Activated CD4-positive, alpha-beta memory T cell treated with anti-CD3 and anti-CD28 coated beads, Interleukin-2, amount 10 ng/mL, durations not matched to agents 7 days and 5 days (primary cell): ENCODE results near the gene RHOC. TPM values are rescaled to one million over a fixed set of nuclear protein-coding genes. Genes with fewer than 3 reads are reported as not detected.
"Not testable (repeated sequence)": the region's sequence is repeated elsewhere in the genome, so short reads cannot be mapped to it uniquely, and the experiment has no call there.

Experiments
- CTCF ChIA-PET: fragments of 350-600 bp; sonication (Branson Sonifier 250); formaldehyde crosslinking; loops from one replicate; lab custom pipeline; 2021; ENCODE audit warnings: antibody characterized with exemption, inconsistent platforms; lab: Charles Lee
- POLR2A ChIA-PET: fragments of 350-600 bp; sonication (Branson Sonifier 250); formaldehyde crosslinking; loops from one replicate; lab custom pipeline; 2021; ENCODE audit warnings: antibody characterized with exemption; lab: Charles Lee
- DNase-seq: peaks from one replicate; pipeline ENCODE4 v3.0.0-alpha.2; 2020
- H3K27ac Mint-ChIP-seq: one replicate; pipeline ENCODE4 v1.8.0; 2021; ENCODE audit warnings: mild to moderate bottlenecking, mixed read lengths
- H3K27me3 Mint-ChIP-seq: one replicate; pipeline ENCODE4 v1.8.0; 2021; ENCODE audit warnings: mixed read lengths
- H3K36me3 Mint-ChIP-seq: one replicate; pipeline ENCODE4 v1.8.0; 2021; ENCODE audit warnings: low read depth, mixed read lengths
- H3K4me1 Mint-ChIP-seq: one replicate; pipeline ENCODE4 v1.8.0; 2021; ENCODE audit warnings: mixed read lengths
- H3K4me3 Mint-ChIP-seq: one replicate; pipeline ENCODE4 v1.8.0; 2021; ENCODE audit warnings: mild to moderate bottlenecking, mixed read lengths
- H3K9me3 Mint-ChIP-seq: one replicate; pipeline ENCODE4 v1.8.0; 2021; ENCODE audit warnings: mixed read lengths
- total RNA-seq, 2 experiments: library from RNA; stranded (reverse); gene quantifications; one replicate each; pipeline ENCODE4 v1.2.3, GENCODE V29; 2021

Gene RHOC
- total RNA-seq, 2 experiments from 2014 or later, result 87.1 to 92.4 TPM

DNA sequence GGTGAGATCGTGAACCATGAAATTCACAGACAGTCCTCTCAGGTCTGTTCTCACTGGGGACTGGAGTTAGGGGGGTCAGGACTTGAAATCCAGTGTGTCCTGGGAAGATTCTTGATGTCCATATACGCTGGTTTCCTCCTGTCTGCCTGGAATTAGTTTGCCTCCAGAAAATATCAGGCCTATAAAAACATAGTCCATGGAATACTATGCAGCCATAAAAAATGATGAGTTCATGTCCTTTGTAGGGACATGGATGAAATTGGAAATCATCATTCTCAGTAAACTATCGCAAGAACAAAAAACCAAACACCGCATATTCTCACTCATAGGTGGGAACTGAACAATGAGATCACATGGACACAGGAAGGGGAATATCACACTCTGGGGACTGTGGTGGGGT lies 17.3 kb upstream of the RHOC start:
- H3K27ac Mint-ChIP-seq, DNase-seq, POLR2A ChIA-PET, H3K36me3 Mint-ChIP-seq, H3K9me3 Mint-ChIP-seq, CTCF ChIA-PET, H3K4me3 Mint-ChIP-seq: not testable (repeated sequence)
- Mint-ChIP-seq H3K4me1 (peaks cover 10% of the 10 kb centered on the region), H3K27me3 (peaks cover 31% of the 10 kb centered on the region)

DNA sequence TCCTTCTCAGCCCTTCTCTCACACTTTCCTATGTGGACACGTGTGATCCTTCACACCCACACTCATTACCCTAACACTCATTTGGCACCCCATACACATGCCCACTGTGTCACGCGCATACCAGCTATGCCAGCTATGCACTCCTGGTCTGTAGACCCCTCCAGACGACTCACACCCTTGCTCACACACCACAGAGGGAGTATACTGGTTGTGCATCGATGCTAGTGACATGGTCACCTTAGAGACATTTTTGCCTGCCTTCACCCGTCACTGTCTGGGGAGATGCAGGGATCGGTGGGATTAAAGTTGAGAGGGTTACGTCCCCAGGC lies 16.5 kb upstream of the RHOC start:
- no peak overlapping the region for H3K27ac Mint-ChIP-seq
- no peaks in the 10 kb centered on the region for H3K9me3 Mint-ChIP-seq
- DNase-seq, result no peak
- no peaks in the 10 kb centered on the region for H3K36me3 Mint-ChIP-seq
- no peak overlapping the region for H3K4me3 Mint-ChIP-seq
- ChIA-PET POLR2A (no interaction called here), CTCF (no interaction called here)
- peaks cover 36% of the 10 kb centered on the region for H3K27me3 Mint-ChIP-seq
- H3K4me1 Mint-ChIP-seq, result peaks cover 12% of the 10 kb centered on the region

DNA sequence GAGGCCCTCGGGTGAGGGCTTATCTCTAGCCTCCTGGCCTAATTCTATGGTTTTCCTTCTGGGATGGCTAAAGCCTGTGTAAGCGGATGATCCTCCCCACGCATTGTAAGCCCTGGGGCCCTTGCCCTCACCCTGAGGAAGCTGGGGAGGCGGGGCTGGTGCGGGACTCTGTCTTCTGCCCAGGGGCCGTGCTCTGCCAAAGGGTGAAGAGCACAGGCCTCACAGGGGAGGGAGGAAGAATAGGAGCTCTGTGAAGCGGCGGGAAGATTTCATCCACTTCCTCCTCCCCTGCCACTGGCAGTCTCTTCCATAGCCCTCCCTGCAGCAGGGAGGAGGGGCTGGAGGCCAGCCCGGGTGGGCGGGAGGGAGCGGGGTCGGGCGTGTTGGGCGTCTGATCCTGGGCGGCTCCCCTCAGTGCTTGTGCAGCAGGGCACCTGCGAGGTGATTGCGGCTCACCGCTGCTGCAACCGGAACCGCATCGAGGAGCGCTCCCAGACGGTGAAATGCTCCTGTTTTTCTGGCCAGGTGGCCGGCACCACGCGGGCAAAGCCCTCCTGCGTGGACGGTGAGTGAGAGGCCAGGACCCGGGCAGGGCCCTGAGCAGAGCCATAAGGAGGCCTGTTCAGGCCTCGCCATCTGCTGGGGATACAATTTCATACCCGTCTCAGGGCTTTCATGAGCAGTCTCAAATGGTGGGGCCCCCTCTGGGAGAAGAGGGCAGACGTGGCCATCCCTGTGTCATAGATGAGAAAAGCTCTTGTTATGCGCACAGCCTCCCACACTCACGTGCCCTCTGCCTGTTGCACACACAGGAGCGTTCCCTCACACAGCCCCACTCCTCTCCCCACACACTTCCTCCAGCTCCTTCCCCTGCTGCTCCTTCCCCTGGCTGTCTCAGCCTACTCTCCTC lies 15.9 kb upstream of the RHOC start:
- Mint-ChIP-seq H3K9me3 (no peaks in the 10 kb centered on the region), H3K4me1 (peaks cover 14% of the 10 kb centered on the region), H3K4me3 (no peak overlapping the region), H3K27ac (no peak overlapping the region), H3K27me3 (peaks cover 37% of the 10 kb centered on the region), H3K36me3 (no peaks in the 10 kb centered on the region)
- ChIA-PET POLR2A (no interaction called here), CTCF (interaction anchor here (1.4 kb wide), 1 partner anchor 320 kb away, joined by 3 read pairs; no protein-coding TSS in a partner anchor)
- DNase-seq, result no peak

DNA sequence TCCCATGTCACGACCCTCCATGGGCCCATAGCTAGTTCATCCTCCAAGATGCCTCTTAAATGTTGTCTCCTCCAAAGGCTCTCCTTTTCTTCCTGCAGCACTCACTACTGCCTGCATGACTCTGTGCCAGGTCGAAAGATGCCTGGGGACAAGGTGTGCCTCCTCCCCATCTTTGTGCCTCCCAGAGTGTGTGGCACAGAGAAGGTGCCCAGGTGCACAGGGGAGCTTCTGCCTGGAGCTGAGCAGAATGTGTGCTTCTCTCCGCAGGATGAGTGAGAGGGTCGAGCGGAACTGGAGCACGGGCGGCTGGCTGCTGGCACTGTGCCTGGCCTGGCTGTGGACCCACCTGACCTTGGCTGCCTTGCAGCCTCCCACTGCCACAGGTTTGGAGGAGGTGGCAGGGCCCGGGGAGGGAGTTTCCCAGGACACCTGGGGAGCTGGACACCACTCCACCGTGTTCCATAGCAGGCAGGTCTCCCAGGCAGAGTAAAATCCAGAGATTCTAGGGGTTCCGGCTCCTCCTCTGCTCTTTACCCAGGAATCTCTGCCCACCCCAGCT lies 15.1 kb upstream of the RHOC start:
- Mint-ChIP-seq H3K36me3 (no peaks in the 10 kb centered on the region), H3K27me3 (peaks cover 38% of the 10 kb centered on the region), H3K4me3 (no peak overlapping the region), H3K4me1 (peaks cover 20% of the 10 kb centered on the region), H3K27ac (no peak overlapping the region), H3K9me3 (no peaks in the 10 kb centered on the region)
- DNase-seq, result no peak
- POLR2A ChIA-PET, result no interaction called here
- CTCF ChIA-PET, result interaction anchor here (0.6 to 7.9 kb wide), 4 partner anchors 82 to 948 kb away, joined by 3 to 96 read pairs (median 12); partner anchors contain the start of gene LRIG2

DNA sequence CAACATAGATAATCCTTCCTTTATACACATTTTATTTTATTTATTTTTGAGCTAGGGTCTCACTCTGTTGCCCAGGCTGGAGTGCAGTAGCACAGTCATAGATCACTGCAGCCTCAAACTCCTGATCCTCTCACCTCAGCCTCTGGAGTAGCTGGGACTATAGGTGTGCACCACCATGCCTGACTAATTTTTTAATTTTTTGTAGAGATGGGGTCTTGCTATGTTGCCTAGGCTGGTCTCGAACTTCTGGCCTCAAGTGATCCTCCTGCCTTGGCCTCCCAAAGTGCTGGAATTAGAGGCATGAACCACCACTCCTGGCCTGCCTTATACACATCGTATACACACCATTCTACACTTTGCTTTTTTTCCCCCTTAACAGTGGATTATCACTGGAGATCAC lies 14.4 kb upstream of the RHOC start:
- not testable (repeated sequence) for H3K27ac Mint-ChIP-seq, H3K9me3 Mint-ChIP-seq, H3K36me3 Mint-ChIP-seq, H3K4me3 Mint-ChIP-seq, DNase-seq
- Mint-ChIP-seq H3K4me1 (peaks cover 24% of the 10 kb centered on the region), H3K27me3 (peaks cover 39% of the 10 kb centered on the region)
- ChIA-PET POLR2A (interaction anchor here (1.4 kb wide), 1 partner anchor 352 kb away, joined by 5 read pairs; the partner anchor contains the start of gene LRIG2), CTCF (interaction anchor here (0.5 to 7.9 kb wide), 6 partner anchors 80 to 948 kb away, joined by 3 to 96 read pairs (median 4); partner anchors contain the start of gene LRIG2)

DNA sequence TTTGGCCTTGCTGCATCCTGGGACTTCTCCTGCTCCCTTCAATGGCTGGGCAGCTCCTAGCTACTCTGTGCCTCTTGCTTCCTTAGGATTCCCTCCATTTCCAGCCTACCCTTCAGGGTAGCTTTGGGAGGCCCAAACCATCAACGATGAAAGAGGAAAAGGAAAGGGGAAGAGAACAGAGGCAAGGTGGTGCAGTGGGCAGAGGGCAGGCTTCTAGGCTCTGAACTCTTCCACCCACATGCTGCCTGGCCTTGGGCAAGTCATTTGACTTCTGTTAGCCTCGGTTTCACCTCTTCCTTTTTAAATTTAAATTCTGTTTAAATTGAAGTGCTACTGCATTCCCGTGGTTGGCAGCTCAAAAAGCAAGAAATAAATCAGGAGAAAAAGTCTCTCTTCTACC lies 13.9 kb upstream of the RHOC start:
- CTCF ChIA-PET, result interaction anchor here (1.6 to 7.9 kb wide), 3 partner anchors 80 to 352 kb away, joined by 3 to 96 read pairs (median 18); partner anchors contain the start of gene LRIG2
- DNase-seq, result no peak

DNA sequence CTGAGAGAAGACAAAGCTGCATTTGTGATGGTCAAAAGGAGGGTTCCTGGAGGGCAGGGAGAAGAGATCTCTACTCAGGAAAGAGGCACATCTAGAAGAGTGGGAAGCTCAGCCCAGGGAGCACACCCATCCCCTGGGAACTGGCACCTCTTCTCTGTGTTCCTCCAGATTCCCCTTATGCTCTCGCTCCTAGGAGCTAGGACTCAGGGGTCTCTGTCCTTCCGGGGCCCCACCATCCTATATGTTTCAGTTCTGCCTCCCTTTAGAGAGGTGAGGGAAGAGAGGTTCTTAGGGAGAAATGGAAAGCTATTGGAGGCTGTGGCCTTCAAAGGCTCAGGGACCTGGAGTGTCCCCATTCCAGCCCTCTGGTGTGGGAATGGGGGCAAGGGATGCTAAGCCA lies 12.8 kb upstream of the RHOC start:
- Mint-ChIP-seq H3K4me3 (no peak overlapping the region), H3K27me3 (peaks cover 38% of the 10 kb centered on the region), H3K27ac (no peak overlapping the region), H3K9me3 (no peaks in the 10 kb centered on the region), H3K4me1 (peaks cover 33% of the 10 kb centered on the region), H3K36me3 (no peaks in the 10 kb centered on the region)
- CTCF ChIA-PET, result interaction anchor here (0.7 to 7.9 kb wide), 5 partner anchors 10 to 353 kb away, joined by 3 to 96 read pairs (median 13); partner anchors contain the start of gene LRIG2
- POLR2A ChIA-PET, result interaction anchor here (1.4 kb wide), 1 partner anchor 353 kb away, joined by 5 read pairs; the partner anchor contains the start of gene LRIG2
- no peak for DNase-seq

More for the DNA sequence above, 13.9 kb upstream of the RHOC start:
- Mint-ChIP-seq H3K36me3 (no peaks in the 10 kb centered on the region), H3K9me3 (no peaks in the 10 kb centered on the region), H3K4me1 (peaks cover 29% of the 10 kb centered on the region), H3K27ac (no peak overlapping the region), H3K27me3 (peaks cover 39% of the 10 kb centered on the region), H3K4me3 (no peak overlapping the region)
- POLR2A ChIA-PET, result interaction anchor here (1.4 kb wide), 1 partner anchor 352 kb away, joined by 5 read pairs; the partner anchor contains the start of gene LRIG2

DNA sequence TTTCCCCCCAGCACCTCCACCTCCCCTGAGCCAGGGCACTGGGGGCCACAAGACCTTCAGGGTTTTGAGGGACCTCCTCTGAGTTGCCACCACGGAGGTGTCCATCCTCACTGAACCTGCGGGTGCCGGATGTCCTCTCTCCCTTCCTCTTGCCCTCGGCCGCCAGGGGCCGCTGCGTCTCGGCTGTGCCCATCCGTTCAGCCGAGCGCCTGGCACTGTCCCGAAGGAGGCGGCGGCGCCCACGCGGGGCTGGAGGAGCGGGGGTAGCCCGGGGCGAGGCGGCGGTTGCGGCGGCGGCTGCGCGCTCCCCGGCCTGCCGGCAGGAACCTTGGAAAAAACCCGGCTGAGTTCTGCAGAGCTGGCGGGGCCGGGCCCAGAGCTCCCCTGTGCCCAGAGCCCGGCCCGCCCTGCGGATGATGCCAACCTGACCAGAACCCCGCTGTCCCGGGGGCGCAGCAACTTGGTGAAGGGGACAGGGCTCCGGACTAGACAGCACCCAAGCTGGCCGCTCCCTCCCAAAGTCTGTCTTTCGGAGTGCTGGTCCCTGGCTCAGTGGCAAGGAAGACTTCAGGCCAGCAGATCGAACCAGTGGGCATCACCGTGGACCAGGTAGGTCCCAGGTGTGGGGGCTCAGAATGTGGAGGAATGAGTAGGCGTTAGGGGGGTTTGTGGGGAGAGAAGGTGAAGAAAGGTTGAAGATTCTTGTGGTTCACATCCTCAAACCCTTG lies 11.9 kb upstream of the RHOC start:
- ChIA-PET CTCF (interaction anchor here (0.6 to 7.9 kb wide), 14 partner anchors 9 to 956 kb away, joined by 3 to 96 read pairs (median 3); partner anchors contain the start of gene LRIG2), POLR2A (no interaction called here)
- DNase-seq, result peak; percentile 81
- Mint-ChIP-seq H3K27ac (no peak overlapping the region), H3K27me3 (peaks cover 46% of the 10 kb centered on the region), H3K9me3 (no peaks in the 10 kb centered on the region), H3K36me3 (no peaks in the 10 kb centered on the region), H3K4me3 (no peak overlapping the region), H3K4me1 (peaks cover 40% of the 10 kb centered on the region)

DNA sequence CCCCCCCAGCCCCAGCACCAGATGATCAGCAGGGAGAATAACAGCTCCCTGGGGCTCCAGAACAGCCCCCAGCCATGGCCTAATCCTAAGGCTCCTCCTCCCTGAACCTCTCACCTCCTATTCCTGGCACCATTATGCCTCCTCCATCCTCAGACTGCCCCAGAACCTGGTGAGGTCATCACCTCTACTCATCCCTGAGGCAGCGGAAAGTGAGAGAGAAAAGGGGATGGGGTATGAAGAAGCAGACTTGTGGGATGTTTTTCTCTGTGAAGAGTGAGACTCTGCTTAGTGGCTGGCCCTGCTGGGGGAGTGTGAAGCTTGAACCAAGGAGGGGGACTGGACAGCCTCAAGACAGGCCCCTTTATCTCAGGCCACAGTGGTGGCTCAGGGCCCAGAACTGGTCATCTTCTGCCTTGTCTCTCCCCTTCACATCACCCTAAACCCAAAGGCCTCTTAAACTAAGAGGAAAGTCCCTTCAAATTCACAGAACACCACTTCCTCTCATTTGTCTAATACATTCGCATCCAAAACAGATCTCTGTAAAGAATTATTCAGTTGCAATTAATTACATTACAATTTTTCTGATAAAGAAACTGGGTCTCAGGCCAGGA lies 10.4 kb upstream of the RHOC start:
- ChIA-PET CTCF (interaction anchor here (0.6 to 7.9 kb wide), 12 partner anchors 9 to 937 kb away, joined by 3 to 96 read pairs (median 10); partner anchors contain the start of genes LRIG2 and MOV10), POLR2A (interaction anchor here (1.3 kb wide), 1 partner anchor 355 kb away, joined by 6 read pairs; the partner anchor contains the start of gene LRIG2)
- Mint-ChIP-seq H3K27me3 (peaks cover 55% of the 10 kb centered on the region), H3K36me3 (no peaks in the 10 kb centered on the region), H3K27ac (no peak overlapping the region), H3K9me3 (no peaks in the 10 kb centered on the region), H3K4me1 (peaks cover 32% of the 10 kb centered on the region), H3K4me3 (no peak overlapping the region)
- no peak for DNase-seq

DNA sequence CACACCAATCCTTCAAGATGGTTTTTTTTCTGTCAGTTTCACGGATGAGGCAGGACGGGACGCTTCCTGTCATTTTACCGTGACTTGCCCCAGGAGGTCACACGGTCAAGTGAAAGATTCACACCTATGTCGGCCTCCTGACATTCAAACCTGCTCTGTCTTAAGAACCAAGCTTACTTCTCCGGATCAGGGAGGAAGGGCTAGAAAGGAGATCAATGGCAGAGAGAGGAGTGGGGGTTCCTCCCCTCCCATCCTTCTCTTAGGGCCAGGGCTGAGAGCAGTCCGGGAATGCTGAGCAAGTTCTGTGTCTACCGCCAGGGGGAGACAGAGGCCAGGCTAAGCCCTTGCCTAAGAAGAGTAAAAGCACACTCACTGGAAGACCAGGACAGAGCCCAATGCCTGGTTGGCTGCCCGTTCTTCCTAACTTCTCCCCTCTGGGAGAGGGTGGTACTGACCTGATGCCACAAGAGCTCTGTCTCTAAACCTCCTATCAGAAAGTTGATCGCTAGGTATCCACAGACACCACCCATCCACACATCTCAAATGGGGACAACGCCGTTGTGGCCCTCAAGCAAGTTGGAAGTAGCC lies 9.3 kb upstream of the RHOC start:
- ChIA-PET POLR2A (interaction anchor here (0.9 to 10.2 kb wide), 5 partner anchors 12 to 1213 kb away, joined by 3 to 51 read pairs (median 13); partner anchors contain the start of genes HIPK1, LRIG2 and MOV10), CTCF (interaction anchor here (0.6 to 7.9 kb wide), 29 partner anchors 8 to 357 kb away, joined by 3 to 96 read pairs (median 5); partner anchors contain the start of genes CAPZA1, CTTNBP2NL, LRIG2 and MOV10)
- Mint-ChIP-seq H3K27me3 (peaks cover 51% of the 10 kb centered on the region), H3K4me1 (peaks cover 32% of the 10 kb centered on the region), H3K27ac (no peak overlapping the region), H3K4me3 (peak overlapping the region; percentile 81), H3K9me3 (no peaks in the 10 kb centered on the region), H3K36me3 (no peaks in the 10 kb centered on the region)
- peak; percentile 80 for DNase-seq

DNA sequence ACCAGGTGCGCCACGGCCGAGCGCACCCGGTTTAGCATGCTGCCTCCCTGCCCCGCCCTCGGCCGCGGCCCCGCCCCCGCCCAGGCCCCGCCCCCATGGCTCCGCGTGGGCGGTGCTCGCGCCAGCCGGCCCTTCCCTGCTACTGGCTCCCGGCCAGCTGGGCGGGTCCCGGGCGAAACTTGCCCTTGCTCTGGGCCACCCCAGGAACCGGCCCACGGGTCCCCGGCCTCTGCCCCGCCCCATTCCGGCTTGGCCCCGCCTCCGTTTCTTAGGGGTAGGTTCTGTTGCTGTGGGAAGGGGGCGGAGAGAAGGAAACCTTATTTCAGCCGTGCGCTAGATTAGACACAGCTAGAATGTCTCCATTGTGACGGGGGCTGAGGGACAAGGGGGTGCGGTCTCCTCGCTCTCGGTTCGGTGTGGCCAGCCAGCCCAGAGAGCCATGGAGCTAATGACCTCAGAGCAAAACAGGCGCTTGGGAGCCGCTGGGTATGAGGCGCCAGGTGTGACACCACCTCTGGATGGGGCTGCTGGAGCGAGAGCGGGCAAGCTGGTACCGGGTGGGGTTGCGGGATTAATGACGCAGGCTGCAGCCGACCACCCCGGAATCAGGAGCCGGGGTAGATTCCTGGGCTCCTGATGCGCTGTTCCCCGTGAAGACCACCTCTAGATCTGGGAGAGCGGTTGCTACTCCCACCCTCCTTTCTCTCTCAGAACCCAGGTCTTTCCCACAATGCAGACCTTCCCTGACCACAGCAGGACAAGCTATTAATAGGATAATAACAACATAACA lies 8.5 kb upstream of the RHOC start, which contains the start of gene PPM1J:
Gene PPM1J (minus strand): TSS at position 69 of the 790 bp plus-strand sequence. CDS start 31 bp downstream, at position 38.
- peaks cover 53% of the 10 kb centered on the region for H3K27me3 Mint-ChIP-seq
- ChIA-PET CTCF (interaction anchor here (0.6 to 7.9 kb wide), 32 partner anchors 7 to 738 kb away, joined by 3 to 96 read pairs (median 4); partner anchors contain the start of genes CAPZA1, CTTNBP2NL, LRIG2 and MOV10), POLR2A (interaction anchor here (1.0 to 10.2 kb wide), 9 partner anchors 11 to 1214 kb away, joined by 3 to 51 read pairs (median 3); partner anchors contain the start of genes HIPK1, LRIG2, MOV10 and ST7L)
- H3K9me3 Mint-ChIP-seq, result no peaks in the 10 kb centered on the region
- peak within 1 kb of the TSS; percentile 81 for H3K4me3 Mint-ChIP-seq
- DNase-seq, result peak; percentile 99
- no peaks in the 10 kb centered on the region for H3K36me3 Mint-ChIP-seq
- no peak within 1 kb of the TSS for H3K27ac Mint-ChIP-seq
- H3K4me1 Mint-ChIP-seq, result peaks cover 32% of the 10 kb centered on the region
